SK-MEL-5 (cell line): ENCODE results near the gene TMEM107. TPM values are rescaled to one million over a fixed set of nuclear protein-coding genes. Genes with fewer than 3 reads are reported as not detected.
A peak's percentile ranks its signal among the peaks of the same experiment; 100 is the strongest.

Experiments used
- DNase-seq: peaks from one replicate; pipeline ENCODE4 v3.0.0-alpha.2; 2016; ENCODE audit warnings: low read depth, low spot score
- in situ Hi-C: cut with HindIII; loops from 2 replicates; pipeline ENCODE4 v1.10.0; 2016; ENCODE audit warnings: low sequenced_read_pairs, high pct_unique_total_duplicates, low pct_unique_long_range_greater_than_20kb
- total RNA-seq: library from RNA; depleted of rRNA; stranded (reverse); fragments of >200 nt; shearing (Covaris generic); gene quantifications from 2 replicates; pipeline ENCODE4 v1.2.3, GENCODE V29; 2014; rRNA removed

Gene TMEM107
- total RNA-seq, 1 experiment from 2014 or later = 19.1 TPM

DNA sequence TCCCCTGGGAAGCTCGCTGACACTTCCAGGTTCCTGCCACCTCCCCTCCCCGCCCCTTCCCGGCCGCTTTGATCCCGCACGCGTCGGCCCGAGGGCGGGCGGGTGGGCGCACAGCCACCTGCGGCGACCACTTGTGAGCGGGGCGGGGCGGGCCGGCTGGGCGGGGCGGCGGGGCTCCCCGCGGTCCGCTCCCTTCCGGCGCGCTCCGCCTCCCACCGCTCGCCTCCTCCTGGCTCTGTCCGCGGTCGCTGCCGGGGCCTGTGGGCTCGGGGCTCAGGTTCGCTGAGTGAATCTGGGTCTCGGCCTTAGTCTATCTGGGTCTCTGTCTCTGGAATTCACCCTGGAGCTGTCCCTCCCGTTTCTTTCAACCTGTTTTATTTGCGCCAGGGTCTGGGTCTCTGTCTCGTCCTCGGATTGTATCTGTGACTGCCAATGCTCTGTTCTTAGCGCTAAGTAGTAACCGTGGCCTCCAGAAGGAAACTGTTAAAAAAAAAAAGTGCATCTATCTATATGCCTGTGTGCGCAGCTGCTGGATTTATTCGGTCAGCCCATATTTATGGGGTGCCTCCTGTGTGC is 49.6 kb downstream of the TMEM107 start:
- DNase-seq = peak; percentile 61
- in situ Hi-C loops = no loop called here

DNA sequence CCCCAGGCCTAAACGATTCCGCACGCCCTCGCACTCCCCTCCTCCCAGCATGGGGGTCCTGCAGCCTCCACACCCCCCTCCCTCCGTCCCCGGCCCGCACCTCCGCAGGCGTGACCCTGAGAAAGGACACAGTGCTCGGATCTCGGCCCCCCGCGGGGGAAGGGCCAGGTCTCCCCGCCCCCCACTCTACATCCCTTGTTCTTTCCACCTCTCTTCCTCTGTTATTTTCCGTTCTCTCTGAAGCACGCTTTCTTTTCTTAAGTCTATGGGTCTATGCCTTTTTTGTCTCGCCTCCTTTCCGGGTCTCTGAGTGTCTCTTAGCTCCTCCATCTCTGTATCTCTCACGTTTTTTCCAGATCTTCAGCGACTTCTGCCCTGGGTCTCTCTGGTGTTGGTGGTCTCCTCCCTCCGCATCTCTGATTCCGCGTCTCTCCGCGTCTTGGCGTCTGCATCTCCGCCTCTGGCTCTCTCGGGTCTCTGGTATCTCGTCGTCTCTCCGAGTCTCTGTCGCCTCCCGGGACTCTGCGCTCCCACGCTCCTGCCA is 50.2 kb downstream of the TMEM107 start:
- in situ Hi-C loops = no loop called here
- DNase-seq = peak; percentile 53

DNA sequence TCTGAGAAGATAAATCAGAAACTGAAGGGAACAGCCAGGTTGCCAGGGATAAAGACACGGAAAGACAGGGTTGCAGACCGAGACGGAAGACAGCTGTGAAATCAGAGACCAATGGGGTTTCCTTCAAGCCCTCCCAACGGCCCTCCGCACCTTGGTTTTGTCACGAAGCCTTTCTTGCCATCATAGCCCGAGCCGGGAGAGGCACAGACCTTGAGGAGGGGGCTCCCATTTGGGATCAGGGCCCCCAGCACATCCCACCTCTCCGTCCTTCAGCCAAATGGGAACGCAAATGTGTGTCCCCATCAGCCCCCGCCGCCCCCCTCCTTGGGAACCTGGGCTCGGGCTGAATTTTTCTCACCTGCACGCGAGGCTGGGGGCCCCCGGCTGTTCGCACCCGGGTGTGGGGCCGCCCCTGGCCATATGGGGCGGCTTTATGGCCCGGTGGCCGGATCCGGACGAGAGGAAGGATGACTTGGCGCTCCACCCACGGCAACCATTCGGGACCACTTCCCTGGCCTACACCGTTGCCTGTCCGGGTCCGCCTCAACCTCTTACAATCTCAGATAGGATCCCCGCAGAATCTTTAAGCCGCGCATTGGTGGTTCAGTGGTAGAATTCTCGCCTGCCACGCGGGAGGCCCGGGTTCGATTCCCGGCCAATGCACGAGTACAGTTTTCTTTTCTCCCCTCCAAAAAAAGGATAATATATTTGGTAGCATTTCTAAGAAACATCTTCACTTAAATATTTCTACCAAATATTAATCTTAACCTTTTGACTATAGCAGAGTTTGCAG is 50.8 kb downstream of the TMEM107 start:
- DNase-seq = peak; percentile 85
- in situ Hi-C loops = no loop called here

DNA sequence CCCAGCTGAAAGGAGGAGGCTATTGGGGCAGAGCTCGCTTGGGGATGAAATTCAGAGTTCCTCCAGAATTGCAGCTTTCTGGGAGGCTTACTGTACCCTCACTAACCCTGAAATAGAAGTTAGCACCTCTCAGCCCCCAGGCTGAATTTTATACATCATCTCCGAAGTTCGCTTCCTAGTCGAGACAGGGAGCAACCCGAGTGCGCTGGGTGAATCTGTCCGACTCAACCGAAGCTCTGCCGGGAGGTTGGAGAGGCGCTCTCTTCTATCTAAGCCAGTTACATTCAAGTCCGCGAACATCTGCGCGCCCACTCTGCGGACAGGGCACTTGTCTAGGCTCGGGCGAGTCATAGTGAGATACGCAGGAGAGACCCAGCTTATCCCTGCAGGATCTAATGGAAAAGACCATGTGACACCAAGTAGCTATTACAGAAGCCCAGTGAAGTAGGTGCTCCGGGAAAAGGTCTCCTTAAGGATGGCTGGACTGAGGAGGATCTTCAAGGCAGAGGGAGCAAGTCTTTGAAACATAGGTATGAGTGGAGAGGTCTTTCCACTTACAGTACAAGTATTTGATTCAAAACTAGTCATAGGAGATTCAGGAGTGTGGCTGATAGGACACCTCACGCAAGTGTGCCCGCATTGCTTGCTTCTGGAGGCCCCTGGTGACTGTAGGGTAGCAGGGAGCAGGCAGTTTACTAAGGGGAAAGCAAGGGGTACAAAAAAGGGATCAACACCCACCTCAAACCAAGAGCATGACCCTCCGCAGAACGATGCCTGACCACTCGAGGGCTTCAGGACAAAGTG is 51.6 kb downstream of the TMEM107 start:
- DNase-seq = no peak
- in situ Hi-C loops = no loop called here

DNA sequence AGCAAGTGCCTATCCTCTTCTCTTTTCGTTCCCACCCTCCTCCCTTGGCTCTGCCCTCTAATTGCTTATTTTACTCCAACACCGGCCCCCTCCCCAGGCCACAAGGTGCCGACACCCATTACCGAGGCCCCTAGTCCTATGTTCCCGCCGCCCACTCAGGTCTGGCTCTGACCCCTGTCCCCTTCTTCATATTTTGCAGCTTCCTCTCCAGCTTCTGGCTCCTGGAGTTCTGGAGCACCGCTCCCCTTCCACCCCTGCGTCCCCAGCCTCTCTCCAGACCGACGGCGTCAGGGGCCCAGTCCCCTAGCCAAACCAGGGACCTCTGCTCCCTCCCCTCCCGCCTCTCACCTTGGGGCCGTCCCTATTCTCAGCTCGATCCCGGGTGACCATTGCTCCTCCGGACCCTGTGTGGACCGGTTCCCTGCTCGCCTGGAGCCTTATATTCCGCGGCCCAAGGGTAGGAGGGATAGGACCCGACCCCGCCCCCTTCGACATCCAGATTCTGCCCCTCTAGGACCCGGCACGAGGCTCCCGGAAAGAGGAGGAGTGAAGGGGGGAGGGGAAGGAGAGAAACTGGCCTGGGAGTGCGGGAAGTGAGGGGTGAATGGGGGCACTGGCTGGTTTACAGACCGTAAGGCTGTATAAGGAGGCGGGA is 52.4 kb downstream of the TMEM107 start, which contains the start of gene HES7:
Gene HES7 (minus strand): TSS at position 412 of the 655 bp plus-strand sequence. CDS start 22 bp downstream, at position 390.
- in situ Hi-C loops = no loop called here
- DNase-seq = peak; percentile 32

DNA sequence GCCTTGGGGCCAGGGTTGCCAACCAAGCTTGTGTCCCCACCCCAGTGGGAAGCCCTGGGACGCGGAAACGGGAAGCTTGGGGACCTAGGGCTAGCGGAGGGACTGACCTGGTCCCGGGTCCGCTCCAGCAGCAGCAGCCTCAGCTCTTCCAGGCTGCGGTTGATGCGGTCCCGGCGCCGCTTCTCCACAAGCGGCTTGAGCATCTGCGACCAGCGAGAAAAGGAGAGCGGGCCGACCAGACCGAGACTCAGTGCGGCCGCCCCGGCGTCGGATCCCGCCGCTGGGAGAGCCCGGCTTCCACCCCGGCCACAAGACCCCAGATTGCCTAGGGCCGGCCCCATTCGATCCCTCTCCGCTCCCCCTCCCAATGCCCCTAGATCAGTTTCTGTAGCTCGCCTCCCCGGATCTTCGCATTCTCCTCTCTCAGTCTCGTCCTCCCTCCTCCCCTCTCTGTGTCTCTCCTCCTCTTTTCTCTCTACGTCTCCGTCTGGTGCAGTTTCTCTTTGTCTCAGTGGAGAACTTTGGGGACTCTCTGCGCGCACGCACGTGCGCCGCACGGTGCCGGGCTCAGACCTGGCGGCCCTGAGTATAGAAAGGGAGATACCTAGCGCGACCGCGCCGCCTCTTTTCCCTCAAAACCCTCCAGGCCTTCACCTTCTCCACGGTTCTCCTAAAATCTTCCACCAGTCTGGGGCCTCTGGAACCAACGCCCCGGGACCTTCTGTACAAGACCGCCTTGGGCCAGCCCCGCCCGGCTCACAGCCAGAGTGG is 53.1 kb downstream of the TMEM107 start:
- in situ Hi-C loops = no loop called here
- DNase-seq = no peak

Other genes with a start within 250 kb of the TMEM107 start
- 0.21 and 0.37 TPM in 2 replicates for gene KCNAB3, start 246.5 kb downstream of the TMEM107 start, total RNA-seq
- gene TRAPPC1, start 244.4 kb downstream of the TMEM107 start, total RNA-seq = 22.1 and 27.3 TPM in 2 replicates
- 11.9 and 17.3 TPM in 2 replicates for gene CNTROB, start 244.2 kb downstream of the TMEM107 start, total RNA-seq
- not detected in 2 replicates for gene GUCY2D, start 173.8 kb downstream of the TMEM107 start, total RNA-seq
- gene ALOX15B, start 137.3 kb downstream of the TMEM107 start, total RNA-seq = 0.16 and 0.26 TPM in 2 replicates
- 0.21 TPM in 1 of 2 replicates, not detected in the other for gene ALOX12B, start 88.7 kb downstream of the TMEM107 start, total RNA-seq
- gene ALOXE3, start 57.9 kb downstream of the TMEM107 start, total RNA-seq = not detected in 2 replicates
- not detected in 2 replicates for gene HES7, start 52.3 kb downstream of the TMEM107 start, total RNA-seq
- gene PER1, start 24.0 kb downstream of the TMEM107 start, total RNA-seq = 7.7 and 9.7 TPM in 2 replicates
- gene VAMP2, start 13.4 kb downstream of the TMEM107 start, total RNA-seq = 3.2 TPM in 2 replicates
- gene BORCS6, start 13.8 kb upstream of the TMEM107 start, total RNA-seq = 8.4 and 12.3 TPM in 2 replicates
- gene AURKB, start 34.2 kb upstream of the TMEM107 start, total RNA-seq = 66.5 and 78.0 TPM in 2 replicates
- 5.7 and 7.0 TPM in 2 replicates for gene CTC1, start 71.7 kb upstream of the TMEM107 start, total RNA-seq
- 54.1 and 62.0 TPM in 2 replicates for gene PFAS, start 72.9 kb upstream of the TMEM107 start, total RNA-seq
- gene RANGRF, start 112.3 kb upstream of the TMEM107 start, total RNA-seq = 5.3 and 7.1 TPM in 2 replicates
- gene SLC25A35, start 119.0 kb upstream of the TMEM107 start, total RNA-seq = 0.79 and 1.1 TPM in 2 replicates
- gene ARHGEF15, start 133.9 kb upstream of the TMEM107 start, total RNA-seq = not detected in 2 replicates
- gene ODF4, start 163.5 kb upstream of the TMEM107 start, total RNA-seq = not detected in 2 replicates
- 4,937 and 5,030 TPM in 2 replicates for gene RPL26, start 206.8 kb upstream of the TMEM107 start, total RNA-seq
- gene RNF222, start 221.4 kb upstream of the TMEM107 start, total RNA-seq = not detected in 2 replicates